ENCODE data around the gene ZSCAN4.

DNA sequence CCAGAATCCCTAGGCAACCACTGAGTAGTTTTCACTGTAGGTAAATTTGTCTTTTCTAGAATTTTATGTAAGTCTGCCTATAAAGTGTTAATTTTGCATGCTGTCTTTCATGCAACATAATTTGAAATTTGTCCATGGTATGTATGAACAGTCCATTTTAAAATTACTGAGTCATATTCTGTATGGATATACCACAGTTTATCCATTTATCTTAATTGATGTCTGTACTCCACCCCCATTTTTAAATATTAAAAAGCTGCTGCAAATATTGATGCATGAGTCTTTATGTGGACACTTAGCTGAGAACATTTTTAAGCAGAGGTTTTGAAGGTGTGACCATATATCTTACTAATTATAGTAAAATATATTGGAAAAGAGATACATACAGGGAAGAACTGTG, 45.6 kb upstream of the ZSCAN4 start:
- TF ChIP-seq, protein P1, sequence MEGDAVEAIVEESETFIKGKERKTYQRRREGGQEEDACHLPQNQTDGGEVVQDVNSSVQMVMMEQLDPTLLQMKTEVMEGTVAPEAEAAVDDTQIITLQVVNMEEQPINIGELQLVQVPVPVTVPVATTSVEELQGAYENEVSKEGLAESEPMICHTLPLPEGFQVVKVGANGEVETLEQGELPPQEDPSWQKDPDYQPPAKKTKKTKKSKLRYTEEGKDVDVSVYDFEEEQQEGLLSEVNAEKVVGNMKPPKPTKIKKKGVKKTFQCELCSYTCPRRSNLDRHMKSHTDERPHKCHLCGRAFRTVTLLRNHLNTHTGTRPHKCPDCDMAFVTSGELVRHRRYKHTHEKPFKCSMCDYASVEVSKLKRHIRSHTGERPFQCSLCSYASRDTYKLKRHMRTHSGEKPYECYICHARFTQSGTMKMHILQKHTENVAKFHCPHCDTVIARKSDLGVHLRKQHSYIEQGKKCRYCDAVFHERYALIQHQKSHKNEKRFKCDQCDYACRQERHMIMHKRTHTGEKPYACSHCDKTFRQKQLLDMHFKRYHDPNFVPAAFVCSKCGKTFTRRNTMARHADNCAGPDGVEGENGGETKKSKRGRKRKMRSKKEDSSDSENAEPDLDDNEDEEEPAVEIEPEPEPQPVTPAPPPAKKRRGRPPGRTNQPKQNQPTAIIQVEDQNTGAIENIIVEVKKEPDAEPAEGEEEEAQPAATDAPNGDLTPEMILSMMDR (IDR thresholded peaks at IDR 0.05) = no peak
- no peak for TF ChIP-seq POLR2A (IDR thresholded peaks at IDR 0.05)
- no peak for TF ChIP-seq EP300 (IDR thresholded peaks at IDR 0.05; ENCODE audit: low read depth)
- TF ChIP-seq POLR2AphosphoS5 (IDR thresholded peaks at IDR 0.05) = no peak
